B cell (primary cell): ENCODE data around the gene LRP5.

Experiments used
- CTCF ChIP-seq: fragments of 200-600 bp; IDR thresholded peaks from one replicate; pipeline ENCODE4 v1.8.0; 2022; ENCODE audit warnings: antibody characterized with exemption, mild to moderate bottlenecking
- EZH2 ChIP-seq: IDR thresholded peaks from 2 replicates; pipeline ENCODE4 v1.6.1; 2012; ENCODE audit warnings: borderline replicate concordance, low read depth, mild to moderate bottlenecking, moderate library complexity, low read length; ENCODE audit not compliant: insufficient read depth, poor library complexity, severe bottlenecking

- TF ChIP-seq CTCF (no peak), EZH2 (no peak)
Observed at GRCh38 chr11:68439355-68440065, 127.1 kb downstream of the LRP5 start.
